Pons (tissue), 1 donor: ENCODE data around the gene PCLO.

Experiments used
- DNase-seq: peaks from one replicate; pipeline ENCODE4 v3.0.0-alpha.2; 2016; ENCODE audit warnings: low spot score

The PCLO gene

DNA sequence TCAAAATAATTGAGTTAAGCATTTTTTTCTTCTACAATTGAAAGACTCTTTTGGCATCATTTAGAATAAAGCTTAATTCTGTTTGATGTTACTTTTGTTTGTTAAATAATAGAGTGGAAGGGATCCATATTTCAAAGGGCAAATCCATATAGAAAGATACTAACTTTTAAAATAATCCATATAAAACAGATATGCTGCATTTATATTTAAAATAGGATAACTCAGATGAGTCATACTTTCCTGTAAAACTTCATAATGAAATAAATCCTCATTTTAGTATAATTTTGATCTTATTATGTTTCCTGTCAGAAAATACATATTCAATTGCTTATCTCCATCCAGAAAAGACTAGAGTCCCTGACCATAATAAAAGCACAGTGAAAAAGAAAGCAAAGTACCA, 323.6 kb downstream of the PCLO start:
- DNase-seq = no peak

DNA sequence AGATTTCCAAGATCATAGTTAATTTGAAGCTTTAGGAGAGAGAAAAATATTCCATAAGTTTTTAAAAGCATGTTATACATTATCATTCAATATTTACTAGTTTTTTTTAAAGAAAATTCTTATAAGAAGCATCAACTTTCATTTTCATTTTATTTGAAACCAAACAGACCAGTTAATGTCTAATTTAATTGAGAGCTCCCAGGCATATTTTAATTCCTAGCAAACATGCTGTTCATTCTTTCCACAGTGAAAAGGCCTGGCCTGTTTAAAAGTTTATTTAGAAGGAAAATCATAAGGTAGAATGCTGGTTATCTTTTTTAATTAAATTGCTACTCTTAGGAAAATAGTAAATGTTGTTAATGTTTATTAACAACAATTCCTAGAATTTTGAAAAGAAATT, 324.4 kb downstream of the PCLO start:
- DNase-seq = no peak

DNA sequence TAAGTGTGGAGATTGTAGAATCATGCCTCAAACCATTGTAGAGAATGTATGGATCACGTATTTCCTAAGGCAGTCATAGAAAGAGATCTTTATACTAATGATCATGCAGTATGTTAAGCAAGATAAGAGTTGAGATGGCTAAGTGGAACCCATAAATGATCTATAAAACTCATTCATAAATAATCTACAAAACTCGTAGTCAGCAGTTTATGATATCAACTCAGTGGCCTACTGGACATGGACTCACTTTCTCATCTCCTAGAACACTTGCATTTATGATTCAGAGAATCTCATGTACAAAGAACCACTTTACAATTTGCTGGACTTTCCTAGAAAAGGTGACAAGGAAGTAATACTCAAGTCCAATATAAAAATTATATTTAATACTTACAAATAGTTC, 339.6 kb downstream of the PCLO start:
- DNase-seq = no peak

DNA sequence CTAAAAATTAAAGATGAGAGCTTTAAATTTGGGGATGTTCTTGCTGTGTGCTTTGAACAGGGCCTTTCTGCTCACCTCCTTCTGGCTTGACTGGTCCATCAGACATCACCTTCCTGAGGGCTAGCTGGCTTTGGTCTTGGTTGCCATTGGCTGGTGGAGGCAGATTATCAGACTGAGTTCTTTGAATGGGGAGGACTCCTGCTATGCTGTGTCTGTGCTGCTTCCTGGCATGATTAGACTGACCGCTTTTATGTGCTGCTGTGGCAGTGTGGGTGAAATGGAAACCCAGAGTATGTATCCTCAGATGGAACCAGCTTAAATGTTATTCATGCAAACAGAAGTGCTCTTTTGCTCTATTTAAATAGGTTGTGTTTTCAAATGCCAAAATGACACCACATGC, 341.6 kb downstream of the PCLO start:
- no peak for DNase-seq

DNA sequence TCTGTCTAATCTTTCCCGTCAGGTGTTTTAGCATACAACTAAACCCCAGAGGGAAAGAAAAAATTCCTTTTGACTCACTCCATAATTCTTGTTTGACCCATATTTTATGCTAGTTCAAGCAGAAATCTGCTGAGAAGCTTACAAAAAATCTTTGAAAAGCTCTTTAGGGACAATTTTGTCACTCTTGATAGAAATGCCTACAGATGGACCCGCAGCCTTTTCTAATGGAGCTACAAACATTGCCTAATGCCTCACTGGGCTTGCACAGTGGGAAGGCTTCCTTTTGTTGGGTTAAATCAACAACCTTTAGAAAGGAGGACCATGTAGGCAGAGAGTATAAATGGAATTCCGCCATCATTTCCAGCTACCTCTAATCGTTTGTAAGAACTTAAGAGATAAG, 344.5 kb downstream of the PCLO start:
- no peak for DNase-seq

DNA sequence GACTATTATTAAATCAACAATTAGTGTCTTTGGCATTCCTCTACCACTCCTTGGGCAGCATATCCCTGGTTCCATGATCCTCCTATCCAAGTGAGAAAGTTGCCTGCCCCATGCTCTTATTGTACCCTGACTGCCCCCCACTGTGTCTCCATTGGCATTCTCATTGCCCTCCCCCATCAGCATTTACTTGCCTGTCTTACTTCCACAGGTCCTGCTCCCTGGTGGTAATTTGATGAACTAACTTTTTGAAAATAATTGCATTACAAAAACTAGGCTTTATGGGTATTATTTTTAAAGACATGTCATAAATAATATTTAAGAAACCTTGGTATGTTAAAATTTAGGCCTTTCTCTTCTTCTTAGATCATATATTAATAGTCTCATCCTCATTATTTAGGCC, 346.4 kb downstream of the PCLO start:
- DNase-seq = no peak

DNA sequence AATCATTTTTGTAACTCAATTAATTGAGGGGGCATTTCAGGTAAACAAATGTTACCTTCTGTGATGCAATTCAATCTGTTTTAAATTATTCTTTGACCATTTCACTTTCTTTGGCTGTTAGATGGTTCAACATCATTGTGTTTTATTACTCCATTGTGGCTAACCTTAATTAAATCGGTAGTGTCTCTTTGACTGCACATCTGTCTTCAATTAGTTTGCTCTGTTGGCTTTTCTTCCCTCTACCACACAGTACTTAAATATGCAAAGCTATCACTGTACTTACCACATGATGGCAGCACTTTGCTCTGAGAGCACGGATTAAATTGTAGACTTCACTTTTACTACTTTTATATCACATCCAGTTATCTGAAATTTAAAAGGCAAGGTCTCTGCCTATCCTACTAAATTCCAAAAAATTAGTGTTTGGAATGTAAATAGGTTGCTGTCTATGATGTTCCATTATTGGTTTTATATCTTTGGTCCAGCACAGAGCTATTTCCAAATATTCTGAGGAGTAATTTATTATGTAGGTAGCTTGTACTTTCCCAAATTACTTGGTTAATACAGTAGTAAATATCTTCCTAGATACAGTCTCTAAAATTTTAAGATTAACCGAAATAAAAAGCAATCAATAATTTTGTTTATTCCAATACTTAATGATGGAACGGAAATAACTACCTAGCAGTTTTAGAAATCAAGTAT, 352.0 kb downstream of the PCLO start:
- peak; percentile 71 for DNase-seq

DNA sequence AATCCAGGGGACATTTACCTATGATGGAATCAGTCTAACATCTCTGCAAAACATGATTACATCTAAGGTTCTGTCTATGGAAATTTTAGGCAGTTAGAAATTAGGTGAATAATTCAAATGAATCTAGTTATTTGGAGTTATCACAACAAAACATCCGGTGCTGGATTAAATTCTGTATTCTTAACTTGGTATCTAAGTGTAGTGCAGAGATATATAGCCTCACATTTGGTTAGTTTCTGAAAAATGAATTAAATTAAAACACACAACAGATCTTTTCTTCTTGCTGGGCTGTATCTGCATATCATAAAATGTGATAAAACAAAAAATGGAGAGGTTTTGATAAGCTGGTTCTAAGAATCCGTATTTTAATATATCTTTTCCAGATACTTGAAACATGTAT, 354.1 kb downstream of the PCLO start:
- DNase-seq = no peak

DNA sequence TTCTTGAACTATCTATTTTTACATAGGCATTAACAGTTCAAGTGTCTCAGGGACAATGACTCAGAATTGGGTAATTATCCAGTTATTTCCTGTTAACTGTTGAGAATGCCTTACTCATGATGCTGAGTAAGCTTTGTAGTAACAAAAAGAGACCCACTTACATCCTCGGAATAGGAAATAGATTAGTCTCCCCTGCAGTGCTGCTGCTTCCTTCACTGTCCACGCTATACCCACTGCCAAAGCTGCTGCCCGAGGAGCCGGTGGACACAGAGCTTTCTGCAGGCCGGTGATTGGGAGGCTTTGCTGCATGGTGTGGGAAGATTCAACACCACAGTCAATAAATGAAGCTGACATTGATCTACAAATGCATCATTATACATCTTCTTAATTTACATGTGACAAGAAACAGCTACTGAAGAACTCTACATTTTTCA, 357.1 kb downstream of the PCLO start:
- DNase-seq = no peak

DNA sequence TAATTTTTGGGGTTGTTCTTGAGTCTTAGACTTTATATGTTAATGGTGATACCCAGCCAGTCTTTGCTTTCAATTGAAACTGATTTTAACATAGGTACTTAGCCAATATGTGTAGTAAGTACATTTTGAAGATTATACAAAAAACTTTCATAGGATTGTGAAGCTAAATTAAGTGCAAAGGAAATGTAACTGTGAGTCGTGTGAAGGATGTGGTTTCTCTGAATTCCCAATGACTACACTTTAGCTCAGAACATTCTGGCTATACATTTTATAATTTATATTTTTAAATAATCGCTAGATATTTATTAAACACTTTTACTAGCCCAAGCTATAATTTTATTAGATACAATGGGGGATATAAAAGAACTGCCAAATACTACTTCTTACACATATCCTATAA, 359.3 kb downstream of the PCLO start:
- no peak for DNase-seq

DNA sequence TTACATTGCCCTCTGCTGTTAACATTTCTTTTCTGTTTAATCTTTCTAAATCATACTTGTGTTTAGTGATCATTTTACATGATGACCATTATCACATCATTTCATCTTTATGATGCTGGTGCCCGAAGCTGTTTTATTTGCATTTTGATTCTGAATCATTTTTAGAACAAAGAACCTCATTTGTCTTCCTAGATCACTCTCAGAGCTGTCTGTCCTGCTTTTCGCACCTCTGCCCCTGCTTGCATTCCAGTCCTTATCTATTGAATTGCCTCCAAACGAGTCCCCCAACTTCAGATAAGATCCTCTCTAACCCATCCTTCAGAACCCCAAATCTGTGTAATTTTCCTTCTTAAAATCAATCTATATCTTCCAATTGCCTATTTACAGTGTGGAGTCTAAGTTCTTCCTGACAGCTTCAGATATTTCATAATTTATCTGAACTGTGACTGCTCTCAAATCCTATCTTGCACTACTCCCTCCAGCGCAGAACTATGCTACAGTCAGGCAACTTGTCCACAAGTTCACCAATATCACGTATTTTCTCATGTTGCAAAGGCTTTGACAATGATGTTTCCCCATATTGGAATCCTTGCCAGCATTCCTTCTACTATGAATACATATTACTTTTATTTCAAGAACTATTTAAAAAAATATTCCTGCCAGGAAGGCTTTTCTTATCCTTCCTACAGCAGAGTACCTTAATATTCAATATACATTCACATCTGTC, 372.6 kb downstream of the PCLO start:
- DNase-seq = no peak

DNA sequence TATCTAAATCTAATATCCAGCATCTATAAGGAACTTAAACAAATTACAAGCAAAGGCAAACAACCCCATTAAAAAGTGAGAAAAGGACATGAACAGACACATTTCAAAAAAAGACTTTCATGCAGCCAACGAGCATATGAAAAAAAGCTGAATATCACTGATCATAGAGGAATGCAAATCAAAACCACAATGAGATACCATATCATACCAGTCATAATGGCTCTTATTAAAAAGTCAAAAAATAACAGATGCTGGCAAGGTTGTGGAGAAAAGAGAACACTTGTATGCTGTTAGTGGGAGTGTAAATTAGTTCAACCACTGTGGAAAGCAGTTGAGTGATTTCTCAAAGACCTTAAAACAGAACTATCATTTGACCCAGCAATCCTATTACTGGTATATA, 384.7 kb downstream of the PCLO start:
- DNase-seq = no peak

DNA sequence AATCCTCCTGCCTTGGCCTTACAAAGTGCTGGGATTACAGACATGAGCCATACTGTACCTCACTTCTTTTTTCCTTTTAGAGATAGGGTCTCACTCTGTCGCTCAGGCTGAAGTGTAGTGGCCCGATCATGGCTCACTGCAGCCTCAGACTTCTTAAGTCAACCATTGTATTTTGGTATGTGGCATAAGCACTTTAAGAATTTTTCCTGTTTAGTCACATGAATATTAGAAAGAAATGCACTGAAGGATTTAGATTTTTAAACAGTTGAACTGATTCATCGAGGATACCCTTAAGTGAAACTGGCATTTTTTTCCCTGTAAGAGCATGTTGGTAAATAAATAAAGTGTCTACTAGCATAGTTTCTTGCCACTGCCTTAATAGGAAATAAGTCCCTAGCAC, 399.8 kb downstream of the PCLO start:
- DNase-seq = no peak

DNA sequence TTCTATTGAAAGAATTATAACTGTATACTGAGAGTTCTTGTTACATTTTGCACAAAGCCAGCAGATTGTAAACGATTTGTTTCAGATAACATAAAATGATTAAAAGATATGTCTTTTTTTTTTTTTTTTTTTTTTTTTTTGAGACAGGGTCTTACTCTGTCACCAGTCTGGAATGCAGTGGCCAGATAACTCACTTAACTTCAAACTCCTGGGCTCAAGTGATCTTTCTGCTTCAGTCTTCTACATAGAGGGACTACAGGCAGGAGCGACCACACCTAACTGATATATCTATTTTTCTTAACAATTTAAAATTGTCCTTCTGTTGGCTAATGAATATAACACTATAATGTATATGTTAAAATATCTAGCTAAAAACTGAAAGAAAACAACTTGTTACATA, 401.9 kb downstream of the PCLO start:
- DNase-seq = no peak

DNA sequence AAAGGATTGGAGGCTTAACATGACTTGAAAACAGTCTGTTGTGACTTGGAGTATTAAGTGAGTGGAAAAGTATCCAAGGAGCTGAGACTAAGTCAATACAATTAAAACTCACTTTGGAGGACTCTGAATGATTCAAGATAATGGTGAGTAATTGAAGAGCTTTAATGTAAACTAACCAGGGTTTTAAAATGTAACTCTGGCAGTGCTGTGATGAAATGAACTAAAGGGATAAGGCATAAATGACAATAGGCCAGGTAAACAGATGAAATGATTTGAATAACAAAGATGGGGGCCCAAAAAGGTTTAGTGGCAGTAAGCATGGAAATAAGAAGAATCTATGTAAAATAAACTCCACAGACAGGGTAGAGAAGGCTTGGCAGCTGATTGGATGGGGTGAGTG, 402.6 kb downstream of the PCLO start:
- DNase-seq = no peak

DNA sequence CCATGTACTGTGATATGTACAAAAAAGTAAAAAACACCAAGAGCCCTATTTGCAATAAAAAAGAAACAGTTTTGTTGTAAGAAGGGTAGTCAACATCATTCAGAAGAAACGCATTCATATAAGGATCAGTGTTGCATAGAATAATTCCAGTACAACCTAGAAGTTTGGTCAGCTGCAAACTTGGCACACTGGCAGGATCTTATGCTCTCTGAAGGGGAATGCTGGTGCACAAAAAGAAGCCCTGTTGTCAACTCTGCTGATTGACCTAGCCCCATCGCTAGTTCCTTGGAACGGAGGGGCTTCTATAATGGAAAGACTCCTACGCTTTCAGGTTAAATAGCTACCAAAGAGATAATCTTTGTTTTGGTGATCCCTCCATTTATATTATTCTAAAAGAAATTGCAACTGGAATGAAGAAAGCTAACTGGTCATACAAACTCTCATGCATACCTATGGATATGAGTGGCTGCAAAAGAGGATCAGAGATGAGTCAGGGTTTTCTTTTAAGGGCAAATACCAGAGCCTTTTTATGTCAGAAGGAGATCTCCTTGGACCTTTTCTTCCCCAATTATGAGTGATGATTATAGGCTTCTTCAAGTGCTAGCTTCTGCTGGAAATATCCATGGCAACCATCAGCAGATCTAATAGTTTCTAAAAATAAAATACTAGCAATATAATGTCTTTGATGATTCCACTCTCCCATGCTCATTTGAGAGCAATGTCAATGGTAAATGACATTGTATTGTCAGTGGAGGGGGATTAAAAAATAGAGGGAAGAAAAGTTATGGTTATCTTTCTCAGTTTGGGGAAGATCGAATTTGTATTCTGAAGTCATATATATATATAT, 406.8 kb downstream of the PCLO start:
- DNase-seq = no peak

DNA sequence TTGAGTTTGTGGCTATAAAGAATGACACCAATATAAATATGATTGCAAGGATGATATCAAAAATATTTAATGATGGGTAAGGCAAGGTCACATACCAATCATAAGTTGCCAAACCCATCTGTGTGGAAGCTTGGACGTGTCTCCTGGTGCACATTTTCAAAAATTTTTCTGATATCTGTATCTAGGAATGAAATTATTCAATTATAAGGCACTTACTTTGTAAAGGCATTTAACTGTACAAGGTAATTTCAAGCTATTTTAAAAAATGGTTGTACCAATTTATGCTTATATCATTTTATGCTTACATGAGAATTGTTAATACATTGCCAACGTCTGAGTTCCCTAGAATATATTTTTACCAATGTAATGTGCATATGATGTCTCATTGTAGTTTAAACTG, 412.7 kb downstream of the PCLO start:
- no peak for DNase-seq

DNA sequence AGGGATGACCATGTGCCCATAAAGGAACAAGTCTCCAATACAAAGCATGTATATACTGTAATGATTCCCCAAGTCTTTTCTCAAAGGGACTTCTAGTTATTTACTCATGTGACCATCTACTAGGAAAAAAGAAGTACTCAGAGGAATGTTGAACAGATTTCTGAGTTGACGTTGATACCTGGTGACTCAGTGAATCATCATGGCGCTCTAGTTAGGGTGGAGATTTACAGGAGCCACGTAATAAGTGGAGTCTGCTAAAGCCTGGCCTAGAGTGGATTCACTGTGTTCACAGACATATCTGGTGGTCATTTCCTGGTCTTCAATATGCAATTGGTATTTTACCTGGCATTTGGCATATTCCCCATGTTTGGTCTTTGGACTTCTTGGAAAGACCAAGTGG, 416.9 kb downstream of the PCLO start:
- no peak for DNase-seq

DNA sequence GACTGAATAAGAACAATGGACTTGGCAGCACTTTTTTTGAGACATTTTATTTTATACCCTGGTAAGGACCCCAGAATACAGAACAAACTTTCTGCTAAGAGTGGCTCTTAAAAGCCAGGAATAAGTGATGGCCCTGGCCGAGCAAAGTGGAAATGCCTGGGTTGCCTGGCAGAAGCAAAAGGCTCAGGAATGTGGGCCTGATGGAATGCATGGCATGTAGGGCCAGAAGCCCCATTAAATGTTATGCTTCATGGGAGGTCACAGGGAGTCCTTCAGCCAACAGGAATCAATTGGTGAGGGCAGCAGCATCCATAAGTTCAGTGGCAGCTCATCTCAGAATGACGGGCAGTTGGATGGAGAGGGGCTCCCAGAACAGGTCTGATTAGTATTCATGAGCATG, 417.6 kb downstream of the PCLO start:
- DNase-seq = no peak

DNA sequence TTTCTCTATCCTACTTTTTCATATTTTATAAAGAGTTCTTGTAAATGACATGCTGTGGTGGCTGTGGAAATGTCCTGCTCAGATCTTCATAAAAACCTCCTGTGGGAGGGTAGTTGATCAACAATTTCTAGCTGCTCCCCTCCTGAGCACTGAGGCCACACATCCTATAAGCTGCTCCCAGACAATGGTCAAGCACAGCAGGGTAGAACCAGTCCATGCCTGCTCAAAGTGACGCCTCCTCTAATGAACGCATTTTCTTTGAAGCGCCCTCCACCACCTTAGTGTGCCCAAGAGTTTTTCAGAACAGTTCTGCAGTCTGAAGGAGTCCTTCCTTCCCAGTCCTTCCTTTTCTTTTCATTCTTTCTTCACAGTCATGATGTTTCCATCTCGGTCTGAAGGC, 420.5 kb downstream of the PCLO start:
- no peak for DNase-seq

DNA sequence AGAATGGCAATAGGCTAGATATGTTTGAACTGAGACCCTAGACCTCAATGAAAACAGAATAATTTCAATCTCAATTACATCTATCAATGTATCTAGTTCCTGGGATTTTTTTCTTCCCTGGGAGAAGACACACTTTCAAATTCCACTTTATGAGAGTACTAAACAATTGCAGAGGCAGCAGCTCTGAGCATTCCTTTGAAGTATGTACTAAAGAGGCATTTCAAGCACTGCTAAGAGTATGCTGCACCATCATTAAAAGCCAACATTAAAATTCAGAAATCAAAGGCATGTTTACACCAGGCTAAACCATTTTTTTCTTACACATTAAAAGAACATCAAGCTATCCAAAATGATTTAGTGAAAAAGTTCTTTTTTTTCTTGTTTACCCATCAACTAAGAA, 421.2 kb downstream of the PCLO start:
- no peak for DNase-seq

DNA sequence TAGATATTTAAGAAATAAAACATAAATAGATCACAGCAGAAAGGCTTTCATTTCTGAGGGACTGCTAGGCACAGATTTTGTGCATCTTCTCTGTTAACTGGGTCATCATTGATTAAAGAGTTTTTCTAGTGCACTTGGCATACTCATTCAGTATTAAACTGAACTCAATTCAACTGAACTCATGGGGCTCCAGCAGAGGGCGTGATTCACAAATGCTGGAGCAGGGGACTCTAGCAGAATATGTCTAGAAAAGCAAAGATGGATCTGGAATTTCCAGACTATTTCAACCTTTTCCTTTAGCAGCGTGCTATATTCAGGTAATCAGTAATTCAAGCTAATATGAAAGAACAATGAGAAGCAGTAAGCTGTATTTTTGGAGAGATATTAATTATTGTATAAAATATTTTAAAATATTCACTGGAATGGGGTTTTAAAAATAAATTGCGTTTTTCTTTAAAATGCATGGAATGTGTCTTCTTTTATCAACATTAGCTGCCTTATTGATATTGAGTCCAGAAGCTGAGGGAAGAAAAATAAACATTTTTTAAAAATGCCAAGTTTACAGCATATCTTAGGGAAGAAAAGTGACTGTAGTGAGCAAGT, 422.3 kb downstream of the PCLO start:
- DNase-seq = peak; percentile 38

DNA sequence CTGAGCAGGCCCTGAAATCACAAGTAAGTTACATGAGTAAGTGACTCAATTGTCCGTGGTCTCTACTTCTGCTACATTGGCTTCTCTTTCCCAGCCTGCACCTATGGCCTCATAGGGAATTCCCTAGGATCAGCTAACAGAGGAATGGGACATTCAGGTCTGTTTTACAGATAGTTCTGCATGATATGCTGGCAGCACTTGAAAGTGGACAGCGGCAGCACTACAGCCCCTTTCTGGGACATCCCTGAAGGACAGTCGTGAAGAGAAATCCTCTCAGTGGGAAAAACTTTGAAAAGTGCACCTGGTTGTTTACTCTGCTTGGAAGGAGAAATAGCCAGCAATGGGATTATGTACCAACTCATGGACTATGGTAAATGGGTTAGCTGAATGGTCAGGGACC, 426.1 kb downstream of the PCLO start:
- no peak for DNase-seq
